Esophagus (tissue), 2 donors: ENCODE results near the gene CENATAC. TPM values are rescaled to one million over a fixed set of nuclear protein-coding genes. Genes with fewer than 3 reads are reported as not detected.
A peak's percentile ranks its signal among the peaks of the same experiment; 100 is the strongest.
"Not testable (repeated sequence)": the region's sequence is repeated elsewhere in the genome, so short reads cannot be mapped to it uniquely, and the experiment has no call there.

Source experiments
- H3K27ac ChIP-seq, 2 donors: one replicate each; pipeline ENCODE4 v1.5.1; 2013; ENCODE audit warnings: low read depth in 2 of 2, mild to moderate bottlenecking in 2 of 2, inconsistent platforms in 1 of 2, low read length in 1 of 2, moderate library complexity in 1 of 2
- H3K27me3 ChIP-seq, 2 donors: one replicate each; pipeline ENCODE4 v1.6.1; 2013; ENCODE audit warnings: low read length in 2 of 2, control low read depth in 1 of 2, mild to moderate bottlenecking in 1 of 2; ENCODE audit not compliant: insufficient read depth in 2 of 2, control insufficient read depth in 1 of 2
- H3K36me3 ChIP-seq, 2 donors: one replicate each; pipeline ENCODE4 v1.6.1; 2013; ENCODE audit warnings: low read length in 1 of 2; ENCODE audit not compliant: control insufficient read depth in 2 of 2, insufficient read depth in 2 of 2
- H3K4me1 ChIP-seq, 2 donors: one replicate each; pipeline ENCODE4 v1.6.1; 2013; ENCODE audit warnings: low read length in 1 of 2; ENCODE audit not compliant: control insufficient read depth in 2 of 2, insufficient read depth in 2 of 2
- H3K4me3 ChIP-seq, 2 donors: one replicate each; pipeline ENCODE4 v1.5.1; 2013; ENCODE audit warnings: low read length in 2 of 2, mild to moderate bottlenecking in 2 of 2, low read depth in 1 of 2, moderate library complexity in 1 of 2
- H3K9me3 ChIP-seq, 2 donors: one replicate each; pipeline ENCODE4 v1.6.1; 2013; ENCODE audit warnings: mild to moderate bottlenecking in 2 of 2, low read depth in 1 of 2, low read length in 1 of 2, moderate library complexity in 1 of 2; ENCODE audit not compliant: control insufficient read depth in 2 of 2, insufficient read depth in 1 of 2
- WGBS, 2 donors: extraction: QIAGEN DNeasy Blood & Tissue Kit; methylation state at CpG; one replicate each; pipeline ENCODE4 v1.1.7; 2013; 5-methylcytosine and 5-hydroxymethylcytosine counted together
- polyA plus RNA-seq, 2 donors: library from polyadenylated mRNA; stranded (reverse); fragments of 200-250 nt; gene quantifications; one replicate each; pipeline ENCODE4 v1.2.3, GENCODE V29; 2013
- donor health status: healthy with polysubstance abuse.
- donor health status: Bipolar disorder and iron deficiency.

The CENATAC gene
- polyA plus RNA-seq, 2 donors: 18.2 to 52.1 TPM

DNA sequence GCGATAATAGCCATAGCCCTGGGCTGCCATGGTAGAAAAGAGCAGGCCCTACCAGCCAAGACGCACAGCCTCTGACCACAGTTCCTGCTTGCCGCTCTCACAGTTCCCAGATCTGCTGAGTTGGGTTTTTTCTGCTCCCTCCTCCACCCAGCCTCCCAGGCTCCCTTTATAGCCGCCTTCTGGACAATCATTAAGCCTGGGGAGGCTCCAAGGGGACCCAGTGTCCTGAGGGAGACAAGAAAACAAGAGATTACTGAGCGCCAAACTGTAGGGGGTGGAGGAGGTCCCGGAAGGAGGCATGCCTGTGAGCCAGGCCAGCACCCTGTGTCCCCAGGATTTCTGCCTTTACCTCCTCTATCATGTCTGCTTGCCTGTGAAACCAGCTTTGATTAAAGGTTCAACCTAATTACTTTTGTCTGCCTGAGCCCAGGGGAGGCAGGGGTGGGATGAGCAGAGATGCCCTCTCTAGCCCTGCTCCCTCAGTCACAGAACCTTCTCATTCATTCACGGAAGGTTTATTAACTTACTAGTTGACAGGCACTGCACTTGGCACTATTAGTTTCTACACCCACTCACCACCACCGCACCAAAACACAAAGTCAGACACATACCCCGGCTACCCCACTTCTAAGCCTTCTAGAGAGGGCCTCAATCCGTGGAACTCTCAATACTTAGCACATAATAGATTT is 31.5 kb downstream of the CENATAC start:
- Histone ChIP-seq H3K9me3 (no peaks in the 10 kb centered on the region), H3K4me3 (peak overlapping the region; percentile 57 to 82), H3K4me1 (peaks cover 4 to 14% of the 10 kb centered on the region in 2 donors), H3K27ac (peak overlapping the region; percentile 42 to 92), H3K36me3 (peaks cover 5 to 11% of the 10 kb centered on the region in 2 donors), H3K27me3 (no peaks in the 10 kb centered on the region)
- WGBS, 2 donors: 33 to 54% methylated on average over 10 of the region's 10 CpGs

- WGBS, 2 donors: 3 to 6% methylated on average over 13 of the region's 13 CpGs
- H3K27me3 ChIP-seq: no peaks in the 10 kb centered on the region
- H3K36me3 ChIP-seq: peaks cover 5 to 7% of the 10 kb centered on the region in 2 donors
- peak overlapping the region; percentile 53 to 92 for H3K27ac ChIP-seq
- peaks cover 4 to 14% of the 10 kb centered on the region in 2 donors for H3K4me1 ChIP-seq
- H3K4me3 ChIP-seq: peak overlapping the region; percentile 57 to 82
- H3K9me3 ChIP-seq: no peaks in the 10 kb centered on the region
Measured at GRCh38 chr11:119030029-119030328, 32.0 kb downstream of the CENATAC start.

GRCh38 chr11:119030329-119031047 is 32.5 kb downstream of the CENATAC start, which contains the start of gene SLC37A4:
Gene SLC37A4, minus strand, starts transcription at chr11:119030877.
- no peaks in the 10 kb centered on the region for H3K27me3 ChIP-seq
- peak within 1 kb of the TSS; percentile 57 to 82 for H3K4me3 ChIP-seq
- 0 to 1% methylated on average over 66 to 67 of the region's 67 CpGs for WGBS, 2 donors
- H3K9me3 ChIP-seq: no peaks in the 10 kb centered on the region
- H3K36me3 ChIP-seq: peaks cover 3 to 7% of the 10 kb centered on the region in 2 donors
- peak within 1 kb of the TSS; percentile 79 to 92 for H3K27ac ChIP-seq
- peaks cover 4 to 14% of the 10 kb centered on the region in 2 donors for H3K4me1 ChIP-seq

DNA sequence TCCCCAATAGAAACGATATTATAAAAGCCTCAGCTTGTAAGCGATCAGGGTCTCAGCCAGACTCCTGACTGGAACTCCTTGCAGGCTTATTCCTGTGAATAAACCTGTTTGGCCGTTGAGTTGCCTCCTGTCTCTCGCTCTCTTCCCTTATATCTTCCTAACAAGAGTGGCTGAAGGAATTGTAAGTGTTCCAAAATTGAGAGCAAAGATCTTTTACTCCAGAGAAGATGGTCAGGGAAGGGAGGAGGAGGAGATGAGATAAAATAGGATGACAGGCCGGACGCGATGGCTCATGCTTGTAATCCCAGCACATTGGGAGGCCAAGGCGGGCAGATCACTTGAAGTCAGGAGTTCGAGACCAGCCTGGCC is 34.0 kb downstream of the CENATAC start:
- no peak overlapping the region for H3K4me3 ChIP-seq
- no peaks in the 10 kb centered on the region for H3K27me3 ChIP-seq
- 77 to 90% methylated on average over 9 of the region's 9 CpGs for WGBS, 2 donors
- H3K4me1 ChIP-seq: peaks cover 4 to 14% of the 10 kb centered on the region in 2 donors
- no peaks in the 10 kb centered on the region for H3K9me3 ChIP-seq
- peaks cover 0 to 3% of the 10 kb centered on the region in 2 donors for H3K36me3 ChIP-seq
- no peak overlapping the region for H3K27ac ChIP-seq

GRCh38 chr11:119033421-119033820 is 35.5 kb downstream of the CENATAC start:
- 84 to 87% methylated on average over 10 of the region's 10 CpGs for WGBS, 2 donors
- H3K27ac ChIP-seq, H3K36me3 ChIP-seq, H3K9me3 ChIP-seq, H3K4me3 ChIP-seq, H3K27me3 ChIP-seq: not testable (repeated sequence)
- peaks cover 4 to 14% of the 10 kb centered on the region in 2 donors for H3K4me1 ChIP-seq

GRCh38 chr11:119034813-119035212 is 36.9 kb downstream of the CENATAC start:
- 77 to 88% methylated on average over 3 of the region's 3 CpGs for WGBS, 2 donors

GRCh38 chr11:119038884-119039283 is 40.9 kb downstream of the CENATAC start:
- H3K4me1 ChIP-seq: no peaks in the 10 kb centered on the region
- no peaks in the 10 kb centered on the region for H3K9me3 ChIP-seq
- H3K27me3 ChIP-seq: no peaks in the 10 kb centered on the region
- H3K27ac ChIP-seq: no peak overlapping the region
- no peak overlapping the region for H3K4me3 ChIP-seq
- 74 to 84% methylated on average over 5 of the region's 5 CpGs for WGBS, 2 donors
- no peaks in the 10 kb centered on the region for H3K36me3 ChIP-seq

More at GRCh38 chr11:119034813-119035212, 36.9 kb downstream of the CENATAC start:
- H3K4me3 ChIP-seq: no peak overlapping the region
- no peaks in the 10 kb centered on the region for H3K9me3 ChIP-seq
- H3K4me1 ChIP-seq: peaks cover 0 to 3% of the 10 kb centered on the region in 2 donors
- no peaks in the 10 kb centered on the region for H3K36me3 ChIP-seq
- H3K27me3 ChIP-seq: no peaks in the 10 kb centered on the region
- H3K27ac ChIP-seq: no peak overlapping the region

- not testable (repeated sequence) for H3K4me3 ChIP-seq, H3K9me3 ChIP-seq, H3K4me1 ChIP-seq, H3K36me3 ChIP-seq, H3K27me3 ChIP-seq, H3K27ac ChIP-seq
- WGBS, 2 donors: 47 to 53% methylated on average over 9 to 11 of the region's 11 CpGs
Measured at GRCh38 chr11:119039471-119039870, 41.5 kb downstream of the CENATAC start.

DNA sequence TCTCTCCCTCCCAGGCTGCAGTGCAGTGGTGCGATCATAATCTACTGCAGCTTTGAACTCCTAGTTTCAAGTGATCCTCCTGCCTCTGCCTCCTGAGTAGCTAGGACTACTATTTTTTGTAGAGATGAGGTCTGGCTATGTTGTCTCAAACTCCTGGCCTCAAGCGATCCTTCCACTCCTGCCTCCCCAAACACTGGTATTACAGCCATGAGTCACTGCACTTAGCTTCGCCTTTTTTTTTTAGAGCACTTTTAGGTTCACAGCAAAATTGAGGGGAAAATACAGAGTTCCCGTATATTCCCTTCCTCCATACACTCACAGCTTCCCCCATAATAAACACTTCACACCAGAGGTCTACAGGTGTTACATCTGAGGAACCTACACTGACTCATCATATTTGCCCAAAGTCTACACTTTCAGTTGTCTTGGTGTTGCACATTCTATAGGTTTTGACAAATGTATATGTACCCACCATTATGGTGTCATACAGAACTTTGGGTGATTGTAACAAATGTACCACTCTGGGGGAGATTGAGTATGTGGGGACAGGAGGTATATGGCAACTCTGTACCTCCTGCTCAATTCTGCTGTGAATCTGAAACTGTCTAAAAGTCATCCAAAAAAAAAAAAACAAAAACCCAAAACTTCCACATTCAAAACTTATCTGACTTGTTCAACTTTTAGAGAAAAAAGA is 44.0 kb downstream of the CENATAC start:
- Histone ChIP-seq H3K9me3 (no peaks in the 10 kb centered on the region), H3K27me3 (no peaks in the 10 kb centered on the region), H3K4me1 (no peaks in the 10 kb centered on the region), H3K36me3 (peaks cover 9 to 18% of the 10 kb centered on the region in 2 donors), H3K27ac (no peak overlapping the region), H3K4me3 (no peak overlapping the region)
- WGBS, 2 donors: 84 to 91% methylated on average over 4 of the region's 4 CpGs
